HEK293T (cell line): ENCODE data around the gene IGSF3.
"Not testable (repeated sequence)": the region's sequence is repeated elsewhere in the genome, so short reads cannot be mapped to it uniquely, and the experiment has no call there.

ENCODE experiments used
- FOXA1 ChIP-seq: fragments of 450-650 bp; IDR thresholded peaks from 2 replicates; pipeline ENCODE4 v1.6.1; 2016; ENCODE audit warnings: mild to moderate bottlenecking
- FOXK2 ChIP-seq: fragments of 450-650 bp; IDR thresholded peaks from 2 replicates; pipeline ENCODE4 v1.6.1; 2016; ENCODE audit warnings: mild to moderate bottlenecking
- L3MBTL2 ChIP-seq: fragments of 450-650 bp; conservative IDR thresholded peaks from 2 replicates; pipeline ENCODE4 v1.6.1; 2016; ENCODE audit warnings: mild to moderate bottlenecking
- LEF1 ChIP-seq: fragments of 450-650 bp; IDR thresholded peaks from 2 replicates; pipeline ENCODE4 v1.6.1; 2017; ENCODE audit warnings: mild to moderate bottlenecking, borderline replicate concordance
- SP1 ChIP-seq: fragments of 450-650 bp; IDR thresholded peaks from 2 replicates; pipeline ENCODE4 v1.6.1; 2017
- SUZ12 ChIP-seq: fragments of 450-650 bp; IDR thresholded peaks from 2 replicates; pipeline ENCODE4 v1.6.1; 2016; ENCODE audit warnings: mild to moderate bottlenecking
- TARDBP ChIP-seq: fragments of 450-650 bp; IDR thresholded peaks from 2 replicates; pipeline ENCODE4 v1.6.1; 2016

DNA sequence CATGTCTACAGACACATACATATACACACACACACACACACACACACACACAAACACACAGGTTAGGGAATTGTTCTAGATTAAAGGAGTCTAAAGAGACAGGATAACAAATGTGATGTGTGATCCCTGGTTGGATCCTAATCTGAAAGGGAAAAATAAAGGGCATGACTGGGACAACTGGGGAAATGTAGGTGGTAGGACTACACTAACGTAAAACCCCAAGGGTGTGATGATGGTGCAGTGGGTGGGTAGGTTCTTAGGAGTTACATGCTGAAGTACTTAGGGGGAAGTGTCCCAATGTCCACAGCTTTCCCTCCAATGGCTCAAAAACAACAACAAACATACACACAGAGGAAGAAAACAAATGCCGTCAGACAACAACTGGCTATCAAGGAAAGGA is 68.2 kb downstream of the IGSF3 start:
- not testable (repeated sequence) for TF ChIP-seq L3MBTL2, TARDBP, SUZ12, LEF1, SP1, FOXA1, FOXK2
